HG03342 (cell line): ENCODE measurements around the gene SMARCA1.

Source experiments
- ATAC-seq: cut with Tn5 transposase; IDR thresholded peaks from one replicate; pipeline ENCODE4 v1.9.1; 2021; ENCODE audit warnings: mild to moderate bottlenecking, moderate library complexity; ENCODE audit not compliant: unreplicated experiment

SMARCA1 gene

GRCh38 chrX:129462707-129463106, 60.6 kb downstream of the SMARCA1 start:
- ATAC-seq: no peak

DNA sequence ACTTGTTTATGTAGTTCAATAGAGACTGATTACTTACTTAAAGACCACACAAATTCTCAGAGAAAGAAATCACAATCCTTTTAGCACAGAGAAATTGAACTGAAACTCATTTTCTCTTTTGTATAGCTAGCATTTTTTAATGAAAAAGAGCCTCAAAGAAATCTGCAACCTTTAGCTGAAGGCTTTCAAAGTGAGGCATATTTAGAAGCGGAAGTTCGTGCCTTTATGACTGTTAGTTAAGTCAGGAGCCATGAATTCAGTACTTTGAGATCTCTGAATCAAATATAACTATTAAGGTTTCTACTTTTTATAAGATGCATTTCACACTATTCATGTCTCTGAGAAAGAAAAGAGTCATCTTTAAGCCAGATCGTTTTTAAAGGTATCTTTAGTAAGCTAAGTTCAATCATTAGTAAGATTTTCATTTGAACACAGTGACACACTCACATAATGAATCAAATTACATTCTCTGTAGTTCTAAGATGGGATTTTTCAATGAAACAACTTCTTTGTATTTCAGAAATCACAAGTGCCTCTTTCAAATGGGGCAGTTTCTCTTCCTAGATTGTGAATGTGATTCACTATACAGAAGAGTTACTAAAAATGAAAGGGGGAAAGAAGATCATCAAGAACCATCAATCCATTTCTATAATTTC, 61.4 kb downstream of the SMARCA1 start:
- ATAC-seq: no peak

- no peak for ATAC-seq
These were observed 70.8 kb downstream of the SMARCA1 start for GRCh38 chrX:129452523-129452922.

DNA sequence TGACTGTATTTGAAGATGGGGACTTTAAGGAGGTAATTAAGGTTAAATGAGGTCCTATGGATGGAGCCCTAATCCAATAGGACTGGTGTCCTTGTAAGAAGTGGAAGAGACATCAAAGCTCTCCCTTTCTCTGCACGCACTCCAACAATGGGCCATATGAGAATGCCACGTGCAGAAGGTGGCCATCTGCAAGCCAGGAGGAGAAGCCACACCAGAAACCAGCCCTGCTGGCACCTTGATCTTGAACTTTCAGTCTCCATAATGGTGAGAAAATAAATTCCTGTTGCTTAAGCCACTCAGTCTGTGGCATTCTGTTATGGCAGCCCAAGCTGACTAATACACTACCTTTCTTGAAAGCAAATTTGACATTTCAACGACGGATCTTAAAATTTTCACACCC, 73.2 kb downstream of the SMARCA1 start:
- no peak for ATAC-seq

- ATAC-seq: peak; percentile 51
These were observed 74.1 kb downstream of the SMARCA1 start for GRCh38 chrX:129449148-129449547.

GRCh38 chrX:129445436-129445835, 77.9 kb downstream of the SMARCA1 start:
- ATAC-seq: no peak

DNA sequence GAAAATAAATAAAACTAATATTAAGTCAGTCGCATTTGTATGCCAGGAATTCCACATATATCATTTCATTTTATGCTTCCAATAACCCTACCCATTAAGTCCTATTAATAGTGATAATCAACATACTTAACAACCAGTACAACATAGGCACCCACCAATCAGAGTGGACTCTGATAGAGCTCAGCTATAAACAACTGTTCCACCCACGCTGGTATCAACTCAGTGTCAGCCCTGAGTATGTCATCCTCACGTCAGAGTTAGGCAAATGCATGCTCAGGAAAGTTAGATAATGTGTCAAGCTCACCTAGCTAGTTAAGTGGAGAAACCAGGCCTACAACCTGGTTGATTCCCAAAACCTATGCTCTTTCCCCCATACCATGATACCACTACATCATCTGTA, 89.3 kb downstream of the SMARCA1 start:
- ATAC-seq: no peak

DNA sequence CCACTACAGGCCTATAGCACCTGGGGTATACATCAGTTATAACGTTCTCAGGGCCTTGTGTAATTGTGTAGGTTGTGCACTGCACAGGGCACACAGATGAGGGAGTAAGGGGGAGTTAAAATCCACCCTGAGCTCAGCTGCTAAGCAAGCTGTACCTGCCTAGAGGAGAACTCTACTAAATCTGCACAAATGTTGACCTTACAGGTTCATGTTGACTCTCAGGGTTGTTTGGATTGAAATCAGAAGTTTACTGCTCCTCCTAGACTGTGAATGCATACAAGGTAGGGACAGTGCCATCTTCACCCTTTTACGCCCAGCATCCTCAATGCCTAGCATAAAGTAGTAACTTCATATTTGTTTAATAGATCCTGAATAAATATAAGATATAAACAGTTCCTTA, 89.8 kb downstream of the SMARCA1 start:
- no peak for ATAC-seq

- ATAC-seq: peak; percentile 74
These were observed 96.0 kb downstream of the SMARCA1 start for GRCh38 chrX:129427267-129427666.

DNA sequence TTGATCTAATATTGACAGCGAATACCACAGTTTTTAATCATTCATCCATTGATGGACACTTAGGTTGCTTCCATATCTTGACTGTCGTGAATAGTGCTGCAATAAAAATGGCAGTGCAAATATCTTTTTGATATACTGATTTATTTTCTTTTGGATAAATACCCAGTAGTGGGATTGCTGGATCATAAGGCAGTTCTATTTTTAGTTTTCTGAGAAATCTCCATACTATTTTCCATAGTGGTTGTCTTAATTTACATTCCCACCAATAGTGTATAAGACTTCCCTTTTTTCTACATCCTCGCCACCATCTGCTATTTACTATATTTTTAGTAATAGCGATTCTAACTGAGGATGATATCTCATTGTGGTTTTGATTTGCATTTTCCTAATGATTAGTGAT, 100.1 kb downstream of the SMARCA1 start:
- ATAC-seq: no peak

GRCh38 chrX:129404670-129405008, 118.7 kb downstream of the SMARCA1 start:
- no peak for ATAC-seq

- no peak for ATAC-seq
These were observed 119.2 kb downstream of the SMARCA1 start for GRCh38 chrX:129403974-129404669.
